ENCODE data around the gene MRPL36. TPM values are rescaled to one million over a fixed set of nuclear protein-coding genes. Genes with fewer than 3 reads are reported as not detected.

MRPL36 gene
- total and polyA plus RNA-seq, 5 donors from 2014 or later: 15.8 to 127 (median 109) TPM

GRCh38 chr5:1834721-1835429 lies 35.2 kb upstream of the MRPL36 start:
- no peak overlapping the region for H3K27ac Mint-ChIP-seq
- ATAC-seq (ENCODE audit: low read depth in 2 of 2): no peak
- Histone ChIP-seq H3K4me1 (ENCODE audit: control insufficient read depth, insufficient read depth, low read length, poor library complexity, severe bottlenecking) (no peaks in the 10 kb centered on the region), H3K27me3 (ENCODE audit: control insufficient read depth, insufficient read depth, low read length) (no peaks in the 10 kb centered on the region), H3K4me3 (ENCODE audit: low read depth, low read length) (no peak overlapping the region), H3K36me3 (ENCODE audit: control insufficient read depth, insufficient read depth, low read length) (no peaks in the 10 kb centered on the region), H3K9me3 (ENCODE audit: control insufficient read depth in 2 of 2, low read length in 2 of 2) (no peaks in the 10 kb centered on the region), H3K27ac (ENCODE audit: insufficient read depth, low read length, poor library complexity, severe bottlenecking) (no peak overlapping the region)
- H3K9me3 Mint-ChIP-seq: no peaks in the 10 kb centered on the region
- H3K4me1 Mint-ChIP-seq: no peaks in the 10 kb centered on the region
- no peak for DNase-seq
- H3K4me3 Mint-ChIP-seq: no peak overlapping the region
- H3K27me3 Mint-ChIP-seq: peaks cover 12% of the 10 kb centered on the region
- H3K36me3 Mint-ChIP-seq: peaks cover 6% of the 10 kb centered on the region

GRCh38 chr5:1834022-1834551 lies 34.5 kb upstream of the MRPL36 start:
- no peaks in the 10 kb centered on the region for H3K9me3 ChIP-seq (ENCODE audit: control insufficient read depth in 2 of 2, low read length in 2 of 2)
- no peaks in the 10 kb centered on the region for H3K4me1 ChIP-seq (ENCODE audit: control insufficient read depth, insufficient read depth, low read length, poor library complexity, severe bottlenecking)
- Mint-ChIP-seq H3K36me3 (peaks cover 9% of the 10 kb centered on the region), H3K27ac (no peak overlapping the region), H3K4me1 (no peaks in the 10 kb centered on the region), H3K4me3 (no peak overlapping the region), H3K9me3 (no peaks in the 10 kb centered on the region), H3K27me3 (peaks cover 9% of the 10 kb centered on the region)
- no peak for DNase-seq
- H3K27me3 ChIP-seq (ENCODE audit: control insufficient read depth, insufficient read depth, low read length): no peaks in the 10 kb centered on the region
- H3K4me3 ChIP-seq (ENCODE audit: low read depth, low read length): no peak overlapping the region
- H3K36me3 ChIP-seq (ENCODE audit: control insufficient read depth, insufficient read depth, low read length): no peaks in the 10 kb centered on the region
- no peak for ATAC-seq (ENCODE audit: low read depth in 2 of 2)
- no peak overlapping the region for H3K27ac ChIP-seq (ENCODE audit: insufficient read depth, low read length, poor library complexity, severe bottlenecking)

GRCh38 chr5:1833264-1834021 lies 33.8 kb upstream of the MRPL36 start:
- H3K27me3 Mint-ChIP-seq: peaks cover 5% of the 10 kb centered on the region
- Histone ChIP-seq H3K9me3 (ENCODE audit: control insufficient read depth in 2 of 2, low read length in 2 of 2) (no peaks in the 10 kb centered on the region), H3K27me3 (ENCODE audit: control insufficient read depth, insufficient read depth, low read length) (no peaks in the 10 kb centered on the region), H3K27ac (ENCODE audit: insufficient read depth, low read length, poor library complexity, severe bottlenecking) (no peak overlapping the region), H3K4me1 (ENCODE audit: control insufficient read depth, insufficient read depth, low read length, poor library complexity, severe bottlenecking) (no peaks in the 10 kb centered on the region), H3K4me3 (ENCODE audit: low read depth, low read length) (no peak overlapping the region), H3K36me3 (ENCODE audit: control insufficient read depth, insufficient read depth, low read length) (no peaks in the 10 kb centered on the region)
- no peaks in the 10 kb centered on the region for H3K4me1 Mint-ChIP-seq
- H3K27ac Mint-ChIP-seq: no peak overlapping the region
- DNase-seq (no peak), ATAC-seq (ENCODE audit: low read depth in 2 of 2) (no peak)
- no peak overlapping the region for H3K4me3 Mint-ChIP-seq
- H3K9me3 Mint-ChIP-seq: no peaks in the 10 kb centered on the region
- peaks cover 9% of the 10 kb centered on the region for H3K36me3 Mint-ChIP-seq

- Histone ChIP-seq H3K36me3 (ENCODE audit: control insufficient read depth, insufficient read depth, low read length) (no peaks in the 10 kb centered on the region), H3K4me1 (ENCODE audit: control insufficient read depth, insufficient read depth, low read length, poor library complexity, severe bottlenecking) (no peaks in the 10 kb centered on the region), H3K27me3 (ENCODE audit: control insufficient read depth, insufficient read depth, low read length) (no peaks in the 10 kb centered on the region), H3K9me3 (ENCODE audit: control insufficient read depth in 2 of 2, low read length in 2 of 2) (no peaks in the 10 kb centered on the region), H3K27ac (ENCODE audit: insufficient read depth, low read length, poor library complexity, severe bottlenecking) (no peak overlapping the region), H3K4me3 (ENCODE audit: low read depth, low read length) (no peak overlapping the region)
- Mint-ChIP-seq H3K4me1 (peaks cover 0 to 2% (median 0%) of the 10 kb centered on the region in 4 donors), H3K4me3 (no peak overlapping the region), H3K36me3 (peaks cover 9% of the 10 kb centered on the region), H3K9me3 (no peaks in the 10 kb centered on the region), H3K27ac (no peak overlapping the region), H3K27me3 (peaks cover 5% of the 10 kb centered on the region)
- DNase-seq (no peak), ATAC-seq (ENCODE audit: low read depth in 2 of 2) (no peak)
These were observed 33.0 kb upstream of the MRPL36 start for GRCh38 chr5:1832511-1833250.

- no peaks in the 10 kb centered on the region for H3K9me3 Mint-ChIP-seq
- H3K36me3 Mint-ChIP-seq: peaks cover 12% of the 10 kb centered on the region
- no peak overlapping the region for H3K27ac Mint-ChIP-seq
- Histone ChIP-seq H3K36me3 (ENCODE audit: control insufficient read depth, insufficient read depth, low read length) (no peaks in the 10 kb centered on the region), H3K4me3 (ENCODE audit: low read depth, low read length) (no peak overlapping the region), H3K27ac (ENCODE audit: insufficient read depth, low read length, poor library complexity, severe bottlenecking) (no peak overlapping the region), H3K4me1 (ENCODE audit: control insufficient read depth, insufficient read depth, low read length, poor library complexity, severe bottlenecking) (no peaks in the 10 kb centered on the region), H3K9me3 (ENCODE audit: control insufficient read depth in 2 of 2, low read length in 2 of 2) (no peaks in the 10 kb centered on the region), H3K27me3 (ENCODE audit: control insufficient read depth, insufficient read depth, low read length) (no peaks in the 10 kb centered on the region)
- ATAC-seq (ENCODE audit: low read depth in 2 of 2): no peak
- H3K27me3 Mint-ChIP-seq: peaks cover 5% of the 10 kb centered on the region
- no peak for DNase-seq
- H3K4me1 Mint-ChIP-seq: peaks cover 0 to 4% (median 0%) of the 10 kb centered on the region in 4 donors
- no peak overlapping the region for H3K4me3 Mint-ChIP-seq
These were observed 32.2 kb upstream of the MRPL36 start for GRCh38 chr5:1831677-1832313.

GRCh38 chr5:1831257-1831656 lies 31.6 kb upstream of the MRPL36 start:
- no peaks in the 10 kb centered on the region for H3K9me3 Mint-ChIP-seq
- Histone ChIP-seq H3K27ac (ENCODE audit: insufficient read depth, low read length, poor library complexity, severe bottlenecking) (no peak overlapping the region), H3K9me3 (ENCODE audit: control insufficient read depth in 2 of 2, low read length in 2 of 2) (no peaks in the 10 kb centered on the region), H3K4me3 (ENCODE audit: low read depth, low read length) (no peak overlapping the region), H3K27me3 (ENCODE audit: control insufficient read depth, insufficient read depth, low read length) (no peaks in the 10 kb centered on the region), H3K36me3 (ENCODE audit: control insufficient read depth, insufficient read depth, low read length) (no peaks in the 10 kb centered on the region), H3K4me1 (ENCODE audit: control insufficient read depth, insufficient read depth, low read length, poor library complexity, severe bottlenecking) (no peaks in the 10 kb centered on the region)
- no peak overlapping the region for H3K27ac Mint-ChIP-seq
- DNase-seq (no peak), ATAC-seq (ENCODE audit: low read depth in 2 of 2) (no peak)
- H3K4me3 Mint-ChIP-seq: no peak overlapping the region
- peaks cover 0 to 4% (median 0%) of the 10 kb centered on the region in 4 donors for H3K4me1 Mint-ChIP-seq
- peaks cover 5% of the 10 kb centered on the region for H3K27me3 Mint-ChIP-seq
- H3K36me3 Mint-ChIP-seq: peaks cover 13% of the 10 kb centered on the region

- ATAC-seq (ENCODE audit: low read depth in 2 of 2): no peak
- Mint-ChIP-seq H3K27ac (no peak overlapping the region), H3K36me3 (peaks cover 13% of the 10 kb centered on the region), H3K9me3 (no peaks in the 10 kb centered on the region), H3K27me3 (peaks cover 5% of the 10 kb centered on the region), H3K4me1 (peaks cover 0 to 4% (median 0%) of the 10 kb centered on the region in 4 donors), H3K4me3 (no peak overlapping the region)
- DNase-seq: no peak
- no peaks in the 10 kb centered on the region for H3K36me3 ChIP-seq (ENCODE audit: control insufficient read depth, insufficient read depth, low read length)
- H3K4me3 ChIP-seq (ENCODE audit: low read depth, low read length): no peak overlapping the region
- H3K9me3 ChIP-seq (ENCODE audit: control insufficient read depth in 2 of 2, low read length in 2 of 2): no peaks in the 10 kb centered on the region
- H3K4me1 ChIP-seq (ENCODE audit: control insufficient read depth, insufficient read depth, low read length, poor library complexity, severe bottlenecking): no peaks in the 10 kb centered on the region
- no peak overlapping the region for H3K27ac ChIP-seq (ENCODE audit: insufficient read depth, low read length, poor library complexity, severe bottlenecking)
- no peaks in the 10 kb centered on the region for H3K27me3 ChIP-seq (ENCODE audit: control insufficient read depth, insufficient read depth, low read length)
These were observed 31.1 kb upstream of the MRPL36 start for GRCh38 chr5:1830571-1831228.
